H9 (cell line): ENCODE results near the gene IREB2. TPM values are rescaled to one million over a fixed set of nuclear protein-coding genes. Genes with fewer than 3 reads are reported as not detected.

Experiments used
- DNase-seq: peaks from one replicate; pipeline ENCODE4 v3.0.0-alpha.2; 2017
- H2AFZ ChIP-seq: one replicate; pipeline ENCODE4 v1.6.1; 2013; ENCODE audit warnings: mild to moderate bottlenecking, low read length, control low read depth, moderate library complexity
- H2AK5ac ChIP-seq: 2 replicates; pipeline ENCODE4 v1.6.1; 2013; ENCODE audit warnings: low read length, control low read depth, mixed read lengths; ENCODE audit not compliant: insufficient read length
- H2BK120ac ChIP-seq: one replicate; pipeline ENCODE4 v1.6.1; 2013; ENCODE audit warnings: low read depth, mild to moderate bottlenecking, low read length, control low read depth, inconsistent platforms; ENCODE audit not compliant: poor library complexity, severe bottlenecking
- H2BK12ac ChIP-seq: 2 replicates; pipeline ENCODE4 v1.6.1; 2013; ENCODE audit warnings: low read length, control low read depth, mixed read lengths, low read depth; ENCODE audit not compliant: insufficient read length
- H2BK15ac ChIP-seq: 2 replicates; pipeline ENCODE4 v1.6.1; 2013; ENCODE audit warnings: low read depth, low read length, control low read depth
- H2BK20ac ChIP-seq: one replicate; pipeline ENCODE4 v1.6.1; 2013; ENCODE audit warnings: low read depth, mild to moderate bottlenecking, low read length, control low read depth, inconsistent platforms; ENCODE audit not compliant: poor library complexity, severe bottlenecking
- H2BK5ac ChIP-seq: 2 replicates; pipeline ENCODE4 v1.6.1; 2013; ENCODE audit warnings: low read length, control low read depth, mixed read lengths; ENCODE audit not compliant: insufficient read length
- H3K14ac ChIP-seq: 2 replicates; pipeline ENCODE4 v1.6.1; 2013; ENCODE audit warnings: low read length, control low read depth; ENCODE audit not compliant: insufficient read depth
- H3K18ac ChIP-seq: 2 replicates; pipeline ENCODE4 v1.6.1; 2013; ENCODE audit warnings: low read depth, mild to moderate bottlenecking, mixed read lengths, low read length, control low read depth; ENCODE audit not compliant: insufficient read length
- H3K23ac ChIP-seq: 2 replicates; pipeline ENCODE4 v1.6.1; 2013; ENCODE audit warnings: low read length, control low read depth, mixed read lengths, low read depth; ENCODE audit not compliant: insufficient read length
- H3K23me2 ChIP-seq: 2 replicates; pipeline ENCODE4 v1.6.1; 2013; ENCODE audit warnings: low read depth, mild to moderate bottlenecking, mixed read lengths, low read length, control low read depth; ENCODE audit not compliant: insufficient read length, poor library complexity, severe bottlenecking
- H3K27ac ChIP-seq: 2 replicates; pipeline ENCODE4 v1.5.1; 2013; ENCODE audit warnings: low read length, control low read depth, mixed read lengths, low read depth; ENCODE audit not compliant: insufficient read length
- H3K27me3 ChIP-seq: 2 replicates; pipeline ENCODE4 v1.6.1; 2013; ENCODE audit warnings: low read length, control low read depth, inconsistent platforms; ENCODE audit not compliant: insufficient read depth
- H3K4ac ChIP-seq: 2 replicates; pipeline ENCODE4 v1.6.1; 2013; ENCODE audit warnings: low read depth, mild to moderate bottlenecking, control low read depth, inconsistent platforms, low read length, moderate library complexity
- H3K4me1 ChIP-seq: 2 replicates; pipeline ENCODE4 v1.6.1; 2013; ENCODE audit warnings: low read length, control low read depth, inconsistent platforms; ENCODE audit not compliant: insufficient read depth
- H3K4me2 ChIP-seq: 2 replicates; pipeline ENCODE4 v1.6.1; 2013; ENCODE audit warnings: low read length, control low read depth, mixed read lengths; ENCODE audit not compliant: insufficient read length, insufficient read depth
- H3K56ac ChIP-seq: 2 replicates; pipeline ENCODE4 v1.6.1; 2013; ENCODE audit warnings: low read depth, mild to moderate bottlenecking, mixed read lengths, low read length, control low read depth; ENCODE audit not compliant: insufficient read length
- H3K79me1 ChIP-seq: 2 replicates; pipeline ENCODE4 v1.6.1; 2013; ENCODE audit warnings: low read depth, mild to moderate bottlenecking, moderate library complexity, low read length, control low read depth, inconsistent platforms; ENCODE audit not compliant: insufficient read depth, poor library complexity, severe bottlenecking
- H3K79me2 ChIP-seq: 2 replicates; pipeline ENCODE4 v1.6.1; 2013; ENCODE audit warnings: low read length, control low read depth, inconsistent platforms; ENCODE audit not compliant: insufficient read depth
- H3K9ac ChIP-seq: 2 replicates; pipeline ENCODE4 v1.6.1; 2013; ENCODE audit warnings: low read length, control low read depth, mixed read lengths; ENCODE audit not compliant: insufficient read length; ENCODE audit errors: extremely low read depth
- H3K9me3 ChIP-seq: one replicate; pipeline ENCODE4 v1.6.1; 2013; ENCODE audit warnings: low read depth, low read length, inconsistent platforms; ENCODE audit not compliant: control insufficient read depth
- H3T11ph ChIP-seq: one replicate; pipeline ENCODE4 v1.6.1; 2013; ENCODE audit warnings: mild to moderate bottlenecking, low read length, control low read depth, inconsistent platforms
- H4K20me1 ChIP-seq: one replicate; pipeline ENCODE4 v1.6.1; 2013; ENCODE audit not compliant: control insufficient read depth, insufficient read length, insufficient read depth
- H4K5ac ChIP-seq: 2 replicates; pipeline ENCODE4 v1.6.1; 2013; ENCODE audit warnings: low read depth, mild to moderate bottlenecking, mixed read lengths, low read length, control low read depth; ENCODE audit not compliant: insufficient read length
- H4K8ac ChIP-seq: replicated peaks from 2 replicates; pipeline ENCODE4 v1.6.1; 2013; ENCODE audit warnings: low read length, control low read depth, mixed read lengths, low read depth; ENCODE audit not compliant: insufficient read length
- H4K91ac ChIP-seq: 2 replicates; pipeline ENCODE4 v1.6.1; 2013; ENCODE audit warnings: low read depth, mild to moderate bottlenecking, moderate library complexity, mixed read lengths, low read length, control low read depth; ENCODE audit not compliant: insufficient read length
- H3K27ac Mint-ChIP-seq, 3 experiments: 2 replicates in 2 of 3; 3 replicates in 1 of 3; pipeline ENCODE4 v1.8.0; 2020 to 2021; ENCODE audit warnings: mixed read lengths in 3 of 3, mild to moderate bottlenecking in 1 of 3, moderate library complexity in 1 of 3
- H3K27me3 Mint-ChIP-seq: 2 replicates; pipeline ENCODE4 v1.8.0; 2021; ENCODE audit warnings: low read depth, mild to moderate bottlenecking, moderate library complexity, mixed read lengths
- H3K36me3 Mint-ChIP-seq, 3 experiments: 2 replicates in 2 of 3; 3 replicates in 1 of 3; pipeline ENCODE4 v1.8.0; 2020 to 2021; ENCODE audit warnings: low read depth in 3 of 3, mixed read lengths in 3 of 3; ENCODE audit not compliant: insufficient read depth in 1 of 3
- H3K4me1 Mint-ChIP-seq, 2 experiments: 2 replicates each; pipeline ENCODE4 v1.8.0; 2020; ENCODE audit warnings: mixed read lengths in 2 of 2
- H3K4me3 Mint-ChIP-seq, 2 experiments: 2 replicates in 1 of 2; 3 replicates in 1 of 2; pipeline ENCODE4 v1.8.0; 2020 to 2021; ENCODE audit warnings: mild to moderate bottlenecking in 2 of 2, mixed read lengths in 2 of 2, moderate library complexity in 1 of 2
- H3K9me3 Mint-ChIP-seq, 2 experiments: 2 replicates in 1 of 2; 3 replicates in 1 of 2; pipeline ENCODE4 v1.8.0; 2020; ENCODE audit warnings: mild to moderate bottlenecking in 2 of 2, mixed read lengths in 2 of 2, moderate library complexity in 1 of 2
- WGBS: extraction: QIAGEN DNeasy Blood & Tissue Kit; methylation state at CpG from one replicate; pipeline ENCODE4 v1.1.7; 2013; ENCODE audit warnings: missing lambda C conversion rate, low lambda C conversion rate, mixed read lengths; ENCODE audit not compliant: insufficient read length; ENCODE audit errors: extremely low coverage; 5-methylcytosine and 5-hydroxymethylcytosine counted together
- total RNA-seq: library from RNA; stranded (reverse); gene quantifications from 2 replicates; pipeline ENCODE4 v1.2.1, GENCODE V29; 2021
- TF ChIP-seq, protein P1 (sequence below): fragments of 200-600 bp; sonication (generic); conservative IDR thresholded peaks from 3 replicates; pipeline ENCODE4 v1.8.0; 2021; ENCODE audit warnings: antibody characterized with exemption, mild to moderate bottlenecking

The IREB2 gene
- total RNA-seq, 1 experiment from 2014 or later = 87.6 TPM

DNA sequence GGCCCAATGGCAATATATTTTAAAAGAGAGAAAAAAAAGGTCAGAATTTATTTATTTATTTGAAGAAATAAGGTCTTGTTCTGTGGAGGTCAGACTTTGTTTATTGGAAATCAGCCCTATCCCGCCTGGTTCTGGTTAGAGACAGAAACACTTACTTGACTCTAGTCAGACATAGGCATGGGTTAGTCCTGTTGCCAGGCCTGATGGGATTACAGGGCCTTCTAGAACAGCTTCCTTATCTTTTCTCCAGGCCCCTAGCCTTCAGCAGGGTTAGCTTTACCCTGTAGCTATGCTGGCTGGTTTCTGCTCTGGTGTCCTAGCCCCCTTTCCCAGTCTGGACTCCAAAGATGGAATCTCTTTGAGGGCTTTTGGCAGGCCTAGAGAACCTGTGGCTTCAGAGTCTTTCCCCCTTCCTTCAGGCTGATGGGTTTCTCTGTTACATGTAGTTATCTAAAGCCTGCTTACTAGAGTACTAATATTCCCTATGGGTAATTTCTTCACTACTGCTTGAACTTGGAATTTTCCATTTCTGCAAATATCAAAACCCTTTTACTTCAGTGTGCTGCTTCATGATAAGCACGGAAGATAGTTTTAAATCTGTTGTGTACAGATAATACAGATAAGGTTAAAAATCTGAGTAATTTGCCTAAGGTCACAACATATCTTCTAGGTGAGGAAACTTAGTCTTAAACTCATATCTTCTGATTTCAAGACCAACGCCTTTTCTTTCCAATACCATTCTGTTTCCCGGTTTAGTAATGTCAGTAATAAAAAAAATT is 10.6 kb downstream of the IREB2 start:
- Histone ChIP-seq H4K5ac (no peak overlapping the region), H3T11ph (no peak overlapping the region), H3K23ac (no peak overlapping the region), H3K4me1 (peaks cover 7% of the 10 kb centered on the region; the same call in 1 of the 2 replicates), H2BK12ac (no peak overlapping the region), H3K18ac (no peak overlapping the region), H3K27ac (no peak overlapping the region), H2BK15ac (no peak overlapping the region), H4K8ac (no peak overlapping the region), H3K79me1 (peaks cover 19% of the 10 kb centered on the region), H4K20me1 (no peaks in the 10 kb centered on the region), H3K4me2 (no peak overlapping the region), H3K4ac (no peak overlapping the region), H3K56ac (no peak overlapping the region), H3K79me2 (peaks cover 41% of the 10 kb centered on the region), H2BK5ac (no peak overlapping the region), H3K9ac (no peak overlapping the region), H3K14ac (no peak overlapping the region), H3K27me3 (no peaks in the 10 kb centered on the region), H2AFZ (no peak overlapping the region), H2BK120ac (no peak overlapping the region), H2AK5ac (no peak overlapping the region), H2BK20ac (no peak overlapping the region), H3K9me3 (no peaks in the 10 kb centered on the region), H4K91ac (no peak overlapping the region), H3K23me2 (no peaks in the 10 kb centered on the region)
- H3K4me3 Mint-ChIP-seq = no peak overlapping the region
- no peak overlapping the region for H3K27ac Mint-ChIP-seq
- TF ChIP-seq, protein P1, sequence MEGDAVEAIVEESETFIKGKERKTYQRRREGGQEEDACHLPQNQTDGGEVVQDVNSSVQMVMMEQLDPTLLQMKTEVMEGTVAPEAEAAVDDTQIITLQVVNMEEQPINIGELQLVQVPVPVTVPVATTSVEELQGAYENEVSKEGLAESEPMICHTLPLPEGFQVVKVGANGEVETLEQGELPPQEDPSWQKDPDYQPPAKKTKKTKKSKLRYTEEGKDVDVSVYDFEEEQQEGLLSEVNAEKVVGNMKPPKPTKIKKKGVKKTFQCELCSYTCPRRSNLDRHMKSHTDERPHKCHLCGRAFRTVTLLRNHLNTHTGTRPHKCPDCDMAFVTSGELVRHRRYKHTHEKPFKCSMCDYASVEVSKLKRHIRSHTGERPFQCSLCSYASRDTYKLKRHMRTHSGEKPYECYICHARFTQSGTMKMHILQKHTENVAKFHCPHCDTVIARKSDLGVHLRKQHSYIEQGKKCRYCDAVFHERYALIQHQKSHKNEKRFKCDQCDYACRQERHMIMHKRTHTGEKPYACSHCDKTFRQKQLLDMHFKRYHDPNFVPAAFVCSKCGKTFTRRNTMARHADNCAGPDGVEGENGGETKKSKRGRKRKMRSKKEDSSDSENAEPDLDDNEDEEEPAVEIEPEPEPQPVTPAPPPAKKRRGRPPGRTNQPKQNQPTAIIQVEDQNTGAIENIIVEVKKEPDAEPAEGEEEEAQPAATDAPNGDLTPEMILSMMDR = no peak
- no peaks in the 10 kb centered on the region for H3K27me3 Mint-ChIP-seq
- no peak for DNase-seq
- H3K9me3 Mint-ChIP-seq = no peaks in the 10 kb centered on the region
- H3K4me1 Mint-ChIP-seq = peaks cover 16% of the 10 kb centered on the region in 2 experiments
- H3K36me3 Mint-ChIP-seq = peaks cover 15 to 46% (median 41%) of the 10 kb centered on the region in 3 experiments; a peak in 6 of 7 replicates
- no CpG with 5 or more reads among the region's 4 CpGs for WGBS
